Suppressor macrophage treated with lipopolysaccharide for 4 hours (primary cell): ENCODE results near the gene TRAK2.
"Not testable (repeated sequence)": the region's sequence is repeated elsewhere in the genome, so short reads cannot be mapped to it uniquely, and the experiment has no call there.

Experiments
- DNase-seq: peaks from one replicate; pipeline ENCODE4 v3.0.0-alpha.2; 2020

Gene TRAK2

GRCh38 chr2:201450954-201451291 lies 335 bp downstream of the TRAK2 start:
- no peak for DNase-seq

- DNase-seq: no peak
Observed at GRCh38 chr2:201448701-201449100, 2.6 kb downstream of the TRAK2 start.

GRCh38 chr2:201448061-201448460 lies 3.2 kb downstream of the TRAK2 start:
- DNase-seq: no peak

- DNase-seq: no peak
Observed at GRCh38 chr2:201447086-201447485, 4.2 kb downstream of the TRAK2 start.

- DNase-seq: peak; percentile 25
Observed at GRCh38 chr2:201444746-201445465, 6.4 kb downstream of the TRAK2 start.

- no peak for DNase-seq
Observed at GRCh38 chr2:201441409-201441808, 9.8 kb downstream of the TRAK2 start.

GRCh38 chr2:201440182-201440581 lies 11.1 kb downstream of the TRAK2 start:
- no peak for DNase-seq

- DNase-seq: not testable (repeated sequence)
Observed at GRCh38 chr2:201439336-201439922, 11.8 kb downstream of the TRAK2 start.

GRCh38 chr2:201436141-201436540 lies 15.1 kb downstream of the TRAK2 start:
- no peak for DNase-seq

- DNase-seq: no peak
Observed at GRCh38 chr2:201433394-201433995, 17.8 kb downstream of the TRAK2 start.

- peak; percentile 6 for DNase-seq
Observed at GRCh38 chr2:201432621-201433393, 18.5 kb downstream of the TRAK2 start.

GRCh38 chr2:201432038-201432620 lies 19.1 kb downstream of the TRAK2 start:
- DNase-seq: peak; percentile 64

- no peak for DNase-seq
Observed at GRCh38 chr2:201430839-201431238, 20.4 kb downstream of the TRAK2 start.

- DNase-seq: not testable (repeated sequence)
Observed at GRCh38 chr2:201430322-201430721, 20.9 kb downstream of the TRAK2 start.

- DNase-seq: not testable (repeated sequence)
Observed at GRCh38 chr2:201429835-201430234, 21.4 kb downstream of the TRAK2 start.

GRCh38 chr2:201428366-201428765 lies 22.9 kb downstream of the TRAK2 start:
- DNase-seq: not testable (repeated sequence)

- DNase-seq: no peak
Observed at GRCh38 chr2:201425952-201426351, 25.3 kb downstream of the TRAK2 start.

GRCh38 chr2:201420442-201421113 lies 30.7 kb downstream of the TRAK2 start:
- peak; percentile 45 for DNase-seq

- DNase-seq: no peak
Observed at GRCh38 chr2:201419986-201420385, 31.3 kb downstream of the TRAK2 start.

- no peak for DNase-seq
Observed at GRCh38 chr2:201419057-201419635, 32.1 kb downstream of the TRAK2 start.

GRCh38 chr2:201415149-201415548 lies 36.1 kb downstream of the TRAK2 start:
- no peak for DNase-seq
